Trophoblast cell (in vitro differentiated cells and primary cell): ENCODE data around the gene RBL2.
"Not testable (repeated sequence)": the region's sequence is repeated elsewhere in the genome, so short reads cannot be mapped to it uniquely, and the experiment has no call there.

Experiments used
- DNase-seq, 2 donors: peaks; one replicate each; pipeline ENCODE4 v3.0.0-alpha.2; 2016
- H2AFZ ChIP-seq: 2 replicates; pipeline ENCODE4 v1.6.1; 2013; ENCODE audit warnings: low read length, moderate library complexity, mild to moderate bottlenecking; ENCODE audit not compliant: insufficient read depth, poor library complexity
- H2AK5ac ChIP-seq: 2 replicates; pipeline ENCODE4 v1.6.1; 2013; ENCODE audit warnings: mild to moderate bottlenecking, low read length
- H2BK120ac ChIP-seq: 2 replicates; pipeline ENCODE4 v1.6.1; 2013; ENCODE audit warnings: low read length, mild to moderate bottlenecking, moderate library complexity; ENCODE audit not compliant: insufficient read depth, poor library complexity
- H2BK12ac ChIP-seq: 2 replicates; pipeline ENCODE4 v1.6.1; 2013; ENCODE audit warnings: mild to moderate bottlenecking, low read length, moderate library complexity
- H2BK5ac ChIP-seq: 2 replicates; pipeline ENCODE4 v1.6.1; 2013; ENCODE audit warnings: low read length, low read depth, moderate library complexity, mild to moderate bottlenecking; ENCODE audit not compliant: poor library complexity
- H3K14ac ChIP-seq: 2 replicates; pipeline ENCODE4 v1.6.1; 2013; ENCODE audit warnings: mild to moderate bottlenecking, low read length
- H3K18ac ChIP-seq: 2 replicates; pipeline ENCODE4 v1.6.1; 2013; ENCODE audit warnings: mild to moderate bottlenecking, low read length
- H3K23ac ChIP-seq: 2 replicates; pipeline ENCODE4 v1.6.1; 2013; ENCODE audit warnings: low read length
- H3K27ac ChIP-seq: 2 replicates; pipeline ENCODE4 v1.5.1; 2013; ENCODE audit warnings: low read depth, mild to moderate bottlenecking, inconsistent platforms, low read length, moderate library complexity
- H3K27me3 ChIP-seq: 2 replicates; pipeline ENCODE4 v1.6.1; 2013; ENCODE audit warnings: inconsistent platforms, mild to moderate bottlenecking, low read length, moderate library complexity; ENCODE audit not compliant: insufficient read depth
- H3K36me3 ChIP-seq, 2 experiments: 1 replicate in 1 of 2; 2 replicates in 1 of 2; pipeline ENCODE4 v1.6.1; 2013; ENCODE audit warnings: low read length in 2 of 2, mild to moderate bottlenecking in 2 of 2, moderate library complexity in 1 of 2; ENCODE audit not compliant: insufficient read depth in 2 of 2, control insufficient read depth in 1 of 2
- H3K4ac ChIP-seq: 2 replicates; pipeline ENCODE4 v1.6.1; 2013; ENCODE audit warnings: low read depth, mild to moderate bottlenecking, low read length, moderate library complexity
- H3K4me1 ChIP-seq, 2 experiments: 1 replicate in 1 of 2; 2 replicates in 1 of 2; pipeline ENCODE4 v1.6.1; 2013; ENCODE audit warnings: low read length in 2 of 2, mild to moderate bottlenecking in 2 of 2, moderate library complexity in 1 of 2; ENCODE audit not compliant: insufficient read depth in 2 of 2, control insufficient read depth in 1 of 2
- H3K4me2 ChIP-seq: 2 replicates; pipeline ENCODE4 v1.6.1; 2013; ENCODE audit warnings: inconsistent platforms, mild to moderate bottlenecking, low read length, moderate library complexity
- H3K4me3 ChIP-seq: 2 replicates; pipeline ENCODE4 v1.5.1; 2013; ENCODE audit warnings: mild to moderate bottlenecking, low read depth, low read length, inconsistent platforms
- H3K79me1 ChIP-seq: one replicate; pipeline ENCODE4 v1.6.1; 2013; ENCODE audit warnings: low read length
- H3K79me2 ChIP-seq: 2 replicates; pipeline ENCODE4 v1.6.1; 2013; ENCODE audit warnings: low read length, mild to moderate bottlenecking; ENCODE audit not compliant: control insufficient read depth, insufficient read depth, poor library complexity
- H3K9ac ChIP-seq: 2 replicates; pipeline ENCODE4 v1.6.1; 2013; ENCODE audit warnings: mild to moderate bottlenecking, low read length
- H3K9me3 ChIP-seq: 2 replicates; pipeline ENCODE4 v1.6.1; 2013; ENCODE audit warnings: low read depth, mild to moderate bottlenecking, control low read depth, inconsistent platforms, low read length; ENCODE audit not compliant: insufficient read depth
- H4K12ac ChIP-seq: 2 replicates; pipeline ENCODE4 v1.6.1; 2013; ENCODE audit warnings: low read depth, mild to moderate bottlenecking, low read length, moderate library complexity
- H4K8ac ChIP-seq: 2 replicates; pipeline ENCODE4 v1.6.1; 2013; ENCODE audit warnings: low read depth, mild to moderate bottlenecking, low read length, moderate library complexity
- H4K91ac ChIP-seq: one replicate; pipeline ENCODE4 v1.6.1; 2013; ENCODE audit warnings: low read depth, mild to moderate bottlenecking, low read length, moderate library complexity
- WGBS: extraction: QIAGEN DNeasy Blood & Tissue Kit; methylation state at CpG from one replicate; pipeline ENCODE4 v1.1.7; 2013; ENCODE audit warnings: missing lambda C conversion rate; ENCODE audit not compliant: insufficient read length, insufficient coverage; ENCODE audit errors: extremely low coverage; 5-methylcytosine and 5-hydroxymethylcytosine counted together

RBL2 gene

GRCh38 chr16:53530741-53531140 lies 96.5 kb downstream of the RBL2 start:
- Histone ChIP-seq H3K23ac (no peak overlapping the region), H2AFZ (no peak overlapping the region), H3K9me3 (peaks cover 3% of the 10 kb centered on the region), H3K4me1 (no peaks in the 10 kb centered on the region), H3K27me3 (no peaks in the 10 kb centered on the region), H3K4me3 (no peak overlapping the region), H3K14ac (no peak overlapping the region), H3K4me2 (no peak overlapping the region), H2AK5ac (no peak overlapping the region), H4K8ac (no peak overlapping the region), H2BK5ac (no peak overlapping the region), H3K4ac (no peak overlapping the region), H3K36me3 (no peaks in the 10 kb centered on the region), H3K79me2 (no peaks in the 10 kb centered on the region), H2BK12ac (no peak overlapping the region), H4K12ac (no peak overlapping the region), H3K27ac (no peak overlapping the region), H3K79me1 (no peaks in the 10 kb centered on the region), H3K9ac (no peak overlapping the region), H3K18ac (no peak overlapping the region), H4K91ac (no peak overlapping the region), H2BK120ac (no peak overlapping the region)
- DNase-seq, result no peak
- WGBS, result no CpG with 5 or more reads among the region's 1 CpG

DNA sequence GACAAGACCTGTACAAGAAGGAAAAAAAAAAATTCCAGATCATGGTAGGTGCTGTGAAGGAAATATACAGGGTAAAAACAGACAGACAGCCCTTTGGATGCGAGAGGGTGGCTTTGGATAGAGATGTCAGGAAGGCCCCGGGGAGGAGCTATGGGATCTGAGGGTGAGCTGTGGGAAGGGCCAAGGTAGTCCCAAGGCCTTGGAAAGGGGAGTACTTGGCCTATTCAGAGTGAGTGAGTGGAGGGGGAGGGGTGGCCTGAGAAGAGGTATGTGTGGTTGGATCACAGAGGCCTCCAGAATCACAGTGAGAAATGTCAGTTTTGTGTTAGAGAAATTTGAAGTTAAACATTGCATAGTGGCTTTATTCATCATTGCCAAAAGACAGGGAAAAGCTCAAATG lies 99.9 kb downstream of the RBL2 start:
- no peak overlapping the region for H3K4ac ChIP-seq
- H3K9ac ChIP-seq, result no peak overlapping the region
- no peak overlapping the region for H3K14ac ChIP-seq
- no peak overlapping the region for H2AFZ ChIP-seq
- H2BK120ac ChIP-seq, result no peak overlapping the region
- H4K8ac ChIP-seq, result no peak overlapping the region
- no peak overlapping the region for H2BK5ac ChIP-seq
- no peaks in the 10 kb centered on the region for H3K79me1 ChIP-seq
- no peaks in the 10 kb centered on the region for H3K27me3 ChIP-seq
- no peak overlapping the region for H2BK12ac ChIP-seq
- no peak for DNase-seq
- no peak overlapping the region for H3K4me3 ChIP-seq
- H3K36me3 ChIP-seq, result no peaks in the 10 kb centered on the region
- H3K9me3 ChIP-seq, result no peaks in the 10 kb centered on the region
- H4K91ac ChIP-seq, result no peak overlapping the region
- no CpG with 5 or more reads among the region's 2 CpGs for WGBS
- H3K18ac ChIP-seq, result no peak overlapping the region
- H4K12ac ChIP-seq, result no peak overlapping the region
- no peaks in the 10 kb centered on the region for H3K79me2 ChIP-seq
- H3K4me1 ChIP-seq, result no peaks in the 10 kb centered on the region
- H3K23ac ChIP-seq, result no peak overlapping the region
- H3K4me2 ChIP-seq, result no peak overlapping the region
- no peak overlapping the region for H2AK5ac ChIP-seq
- H3K27ac ChIP-seq, result no peak overlapping the region

GRCh38 chr16:53537626-53538025 lies 103.4 kb downstream of the RBL2 start:
- Histone ChIP-seq H3K18ac (no peak overlapping the region), H2BK5ac (no peak overlapping the region), H3K9ac (no peak overlapping the region), H4K8ac (no peak overlapping the region), H4K91ac (no peak overlapping the region), H3K79me1 (no peaks in the 10 kb centered on the region), H3K4me3 (no peak overlapping the region), H2BK120ac (no peak overlapping the region), H3K9me3 (peaks cover 2% of the 10 kb centered on the region), H3K27ac (no peak overlapping the region), H3K4me2 (no peak overlapping the region), H3K23ac (no peak overlapping the region), H2AK5ac (no peak overlapping the region), H3K4ac (no peak overlapping the region), H2AFZ (no peak overlapping the region), H3K27me3 (no peaks in the 10 kb centered on the region), H4K12ac (no peak overlapping the region), H3K14ac (no peak overlapping the region), H3K79me2 (no peaks in the 10 kb centered on the region), H3K36me3 (no peaks in the 10 kb centered on the region), H2BK12ac (no peak overlapping the region), H3K4me1 (no peaks in the 10 kb centered on the region)
- DNase-seq, result no peak
- WGBS, result no CpG with 5 or more reads among the region's 5 CpGs

DNA sequence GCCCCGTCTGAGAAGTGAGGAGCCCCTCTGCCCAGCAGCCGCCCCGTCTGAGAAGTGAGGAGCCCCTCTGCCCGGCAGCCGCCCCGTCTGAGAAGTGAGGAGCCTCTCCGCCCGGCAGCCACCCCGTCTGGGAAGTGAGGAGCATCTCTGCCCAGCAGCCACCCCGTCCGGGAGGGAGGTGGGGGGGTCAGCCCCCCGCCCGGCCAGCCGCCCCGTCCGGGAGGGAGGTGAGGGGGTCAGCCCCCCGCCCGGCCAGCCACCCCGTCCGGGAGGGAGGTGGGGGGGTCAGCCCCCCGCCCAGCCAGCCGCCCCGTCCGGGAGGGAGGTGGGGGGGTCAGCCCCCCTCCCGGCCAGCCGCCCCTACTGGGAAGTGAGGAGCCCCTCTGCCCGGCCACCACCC lies 105.1 kb downstream of the RBL2 start:
- H3K23ac ChIP-seq, H2BK12ac ChIP-seq, H3K27ac ChIP-seq, H3K79me2 ChIP-seq, H4K91ac ChIP-seq, H3K4me2 ChIP-seq, H4K8ac ChIP-seq, H2AFZ ChIP-seq, H3K4ac ChIP-seq, H3K36me3 ChIP-seq, H2AK5ac ChIP-seq, H2BK5ac ChIP-seq, H3K27me3 ChIP-seq, H4K12ac ChIP-seq, H3K4me1 ChIP-seq, H3K4me3 ChIP-seq, DNase-seq, H2BK120ac ChIP-seq, H3K9me3 ChIP-seq, H3K14ac ChIP-seq, H3K18ac ChIP-seq, H3K9ac ChIP-seq, H3K79me1 ChIP-seq: not testable (repeated sequence)
- WGBS, result no CpG with 5 or more reads among the region's 27 CpGs
